GM12878 (cell line): ENCODE results near the gene GMIP. TPM values are rescaled to one million over a fixed set of nuclear protein-coding genes. Genes with fewer than 3 reads are reported as not detected.
"Not testable (repeated sequence)": the region's sequence is repeated elsewhere in the genome, so short reads cannot be mapped to it uniquely, and the experiment has no call there.

ENCODE experiments used
- ATAC-seq: fragments of 200-7000 bp; cut with Tn5 transposase; 3 replicates; pipeline ENCODE4 v1.9.1; 2020; ENCODE audit warnings: mild to moderate bottlenecking, moderate library complexity
- BruUV-seq: library from RNA; stranded (reverse); fragments of 400-500 nt; replicated peaks from 2 replicates; lab custom pipeline; 2021; lab: Mats Ljungman, UMichigan
- CTCF ChIA-PET: fragments of 300-600 bp; sonication (Branson Sonifier 250); formaldehyde crosslinking; extraction: SDS; loops from one replicate; lab custom pipeline; 2021; ENCODE audit warnings: inconsistent platforms; lab: Yijun Ruan, JAX
- POLR2A ChIA-PET: fragments of 350-600 bp; formaldehyde crosslinking; extraction: SDS; loops from one replicate; lab custom pipeline; 2021; ENCODE audit warnings: inconsistent platforms; lab: Charles Lee
- RAD21 ChIA-PET: fragments of 300-600 bp; sonication (Branson Sonifier 250); formaldehyde crosslinking; loops from one replicate; lab custom pipeline; 2023; ENCODE audit warnings: antibody characterized with exemption; ENCODE audit not compliant: unreplicated experiment; lab: Charles Lee
- SMC1A ChIA-PET: fragments of 300-600 bp; sonication (Branson Sonifier 250); formaldehyde crosslinking; loops from one replicate; lab custom pipeline; 2023; ENCODE audit not compliant: unreplicated experiment, uncharacterized antibody; lab: Charles Lee
- DNase-seq: peaks from one replicate; pipeline ENCODE4 v3.0.0-alpha.2; 2011; ENCODE audit warnings: low read depth, low spot score
- FAIRE-seq: peaks from 3 replicates; lab custom pipeline; 2011; peaks lifted over from hg19 to GRCh38; lab: Jason Lieb, UNC
- H2AFZ ChIP-seq: 2 replicates; pipeline ENCODE4 v1.6.0; 2011; ENCODE audit warnings: low read depth, low read length, control low read depth; ENCODE audit not compliant: control insufficient read depth
- H3K27ac ChIP-seq: 2 replicates; pipeline ENCODE4 v1.5.1; 2011; ENCODE audit warnings: control low read depth; ENCODE audit not compliant: control insufficient read depth, insufficient read depth
- H3K27me3 ChIP-seq, 2 experiments: replicated peaks in 1 of 2; 2 replicates each; pipeline versions ENCODE4 v1.6.0 to v1.6.1; 2011; ENCODE audit warnings: low read length in 1 of 2; ENCODE audit not compliant: control insufficient read depth in 2 of 2, insufficient read depth in 2 of 2
- H3K36me3 ChIP-seq, 2 experiments: 2 replicates each; pipeline ENCODE4 v1.5.1; 2011; ENCODE audit warnings: low read length in 1 of 2; ENCODE audit not compliant: control insufficient read depth in 2 of 2, insufficient read depth in 2 of 2
- H3K4me1 ChIP-seq: 2 replicates; pipeline ENCODE4 v1.6.1; 2011; ENCODE audit warnings: mild to moderate bottlenecking, low read length, moderate library complexity, mixed read lengths; ENCODE audit not compliant: control insufficient read depth, insufficient read depth
- H3K4me2 ChIP-seq: 2 replicates; pipeline ENCODE4 v1.6.0; 2011; ENCODE audit warnings: control low read depth; ENCODE audit not compliant: control insufficient read depth, insufficient read depth
- H3K4me3 ChIP-seq: fragments of 200-600 bp; sonication (generic); 2 replicates; pipeline ENCODE4 v1.5.1; 2016
- H3K79me2 ChIP-seq: 2 replicates; pipeline ENCODE4 v1.6.0; 2011; ENCODE audit warnings: low read length; ENCODE audit not compliant: control insufficient read depth, insufficient read depth
- H3K9ac ChIP-seq: 2 replicates; pipeline ENCODE4 v1.8.0; 2011; ENCODE audit warnings: low read length, control low read depth, mixed read lengths; ENCODE audit not compliant: control insufficient read depth, insufficient read depth
- H3K9me3 ChIP-seq: replicated peaks from 3 replicates; pipeline ENCODE4 v1.5.1; 2011; ENCODE audit warnings: mild to moderate bottlenecking, low read length; ENCODE audit not compliant: control insufficient read depth, insufficient read depth
- H4K20me1 ChIP-seq: 2 replicates; pipeline ENCODE4 v1.6.0; 2011; ENCODE audit not compliant: control insufficient read depth, insufficient read depth
- FOXM1 ChIP-seq: IDR thresholded peaks from 2 replicates; pipeline ENCODE4 v1.6.1; 2012; ENCODE audit warnings: low read depth, mild to moderate bottlenecking, inconsistent platforms, low read length, moderate library complexity
- NBN ChIP-seq: fragments of 450-650 bp; IDR thresholded peaks from 2 replicates; pipeline ENCODE4 v1.6.1; 2016
- ZBED1 ChIP-seq: IDR thresholded peaks from 2 replicates; pipeline ENCODE4 v1.6.1; 2016; ENCODE audit warnings: borderline replicate concordance
- WGBS: methylation state at CpG from one replicate; pipeline ENCODE4 v1.1.6; 2016; ENCODE audit warnings: low lambda C conversion rate; ENCODE audit not compliant: insufficient replicate concordance, insufficient coverage; ENCODE audit errors: missing lambda C conversion rate; 5-methylcytosine and 5-hydroxymethylcytosine counted together
- in situ Hi-C: fragments of 300-500 bp; cut with MboI; formaldehyde crosslinking; loops from 9 replicates; pipeline ENCODE4 v1.14.3; 2018; ENCODE audit warnings: mixed read lengths
- intact Hi-C: fragments of 100-400 bp; cut with micrococcal nuclease; formaldehyde crosslinking; loops from one replicate; pipeline ENCODE4 v1.14.2; 2022; ENCODE audit not compliant: unreplicated experiment
- polyA plus RNA-seq, 11 experiments: library from polyadenylated mRNA; depleted of rRNA in 4 of 11; unstranded in 6 of 11; stranded (reverse) in 5 of 11; fragments of >200 nt; fragmentation: Nextera tagmentation in 4 of 11; fragmentation: Illumina TruSeq in 1 of 11; extraction: Ambion mirVana in 4 of 11; extraction: Trizol in 1 of 11; gene quantifications; 1 replicate in 1 of 11; 2 replicates in 10 of 11; pipeline versions ENCODE4 v1.2.1 to v1.2.3, GENCODE V29; 2011 to 2016; ENCODE audit warnings: inconsistent platforms in 2 of 11, missing spikeins in 2 of 11, low read depth in 1 of 11
- total RNA-seq, 4 experiments: library from RNA; depleted of rRNA in 3 of 4; stranded (reverse); fragments of >200 nt in 3 of 4; fragmentation: Illumina TruSeq in 1 of 4; extraction: Trizol in 1 of 4; gene quantifications; 2 replicates each; pipeline versions ENCODE4 v1.2.1 to v1.2.3, GENCODE V29; 2013 to 2021
- TF ChIP-seq, protein P1 (sequence below): IDR thresholded peaks from 2 replicates; pipeline ENCODE4 v1.6.1; 2011; ENCODE audit warnings: borderline replicate concordance, low read depth, mild to moderate bottlenecking, moderate library complexity, mixed read lengths, low read length; ENCODE audit not compliant: insufficient read depth; ENCODE audit errors: extremely low read length
- TF ChIP-seq, protein P2 (sequence below): fragments of 450-650 bp; IDR thresholded peaks from 2 replicates; pipeline ENCODE4 v1.6.1; 2016; ENCODE audit warnings: mild to moderate bottlenecking
- TF ChIP-seq, protein P3 (sequence below): fragments of 450-650 bp; IDR thresholded peaks from 2 replicates; pipeline ENCODE4 v1.6.1; 2018; ENCODE audit warnings: mild to moderate bottlenecking, low read depth, moderate library complexity; ENCODE audit not compliant: partially characterized antibody

GMIP gene
- total and polyA plus RNA-seq, 10 of the 15 experiments (the other 5 are each of a cell fraction or from before 2014, with no cell fraction given) = 1.5 to 63.5 (median 22.3) TPM

DNA sequence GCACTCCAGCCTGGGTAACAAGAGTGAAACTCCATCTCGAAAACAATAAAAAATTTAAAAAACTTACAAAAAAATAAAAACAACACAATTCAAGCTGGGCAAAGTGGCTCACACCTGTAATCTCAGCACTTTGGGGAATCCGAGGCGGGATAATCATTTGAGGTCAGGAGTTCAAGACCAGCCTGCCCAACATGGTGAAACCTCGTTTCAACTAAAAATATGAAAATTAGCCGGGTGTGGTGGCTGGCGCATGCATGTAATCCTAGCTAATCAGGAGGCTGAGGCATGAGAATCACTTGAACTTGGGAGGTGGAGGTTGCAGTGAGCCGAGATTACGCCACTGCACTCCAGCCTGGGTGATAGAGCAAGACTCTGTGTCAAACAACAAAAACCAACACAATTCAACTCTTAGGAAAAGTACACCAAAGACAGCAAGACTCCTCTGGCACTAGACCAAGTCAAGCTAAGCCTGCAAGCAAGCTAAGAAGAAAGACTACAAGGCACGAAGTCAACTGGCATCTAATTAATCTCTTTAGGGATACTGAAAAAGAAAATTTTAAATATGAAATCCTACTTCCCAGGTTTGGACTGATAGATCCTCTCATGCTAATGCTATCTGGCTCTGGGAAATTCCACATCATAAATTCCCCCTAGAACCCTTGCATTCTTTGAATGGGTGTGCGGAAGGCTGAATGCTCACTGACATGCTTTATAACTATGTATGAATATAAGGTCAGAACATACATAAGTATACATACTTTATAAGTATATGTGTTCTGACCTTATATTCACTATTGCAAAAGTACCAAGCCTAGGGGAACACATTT lies 32.9 kb downstream of the GMIP start:
- ChIA-PET CTCF (interaction anchor here (2.0 kb wide), 1 partner anchor 56 kb away, joined by 6 read pairs; no protein-coding TSS in a partner anchor), RAD21 (interaction anchor here (1.2 kb wide), 1 partner anchor 20 kb away, joined by 3 read pairs; no protein-coding TSS in a partner anchor), SMC1A (interaction anchor here (1.0 kb wide), 1 partner anchor 9 kb away, joined by 3 read pairs; no protein-coding TSS in a partner anchor), POLR2A (interaction anchor here (1.2 to 1.8 kb wide), 2 partner anchors 13 to 18 kb away, joined by 3 to 10 read pairs; partner anchors contain the start of gene LPAR2)
- no peak overlapping the region for H3K9ac ChIP-seq
- WGBS = 89% methylated on average over 10 of the region's 10 CpGs
- DNase-seq (no peak), FAIRE-seq (no peak), ATAC-seq (no peak)
- H3K4me1 ChIP-seq = peaks cover 3% of the 10 kb centered on the region; the same call in 1 of the 2 replicates
- intact Hi-C loops (no loop called here), in situ Hi-C loops (no loop called here)
- H3K4me2 ChIP-seq = no peak overlapping the region
- no peaks in the 10 kb centered on the region for H3K9me3 ChIP-seq
- H3K36me3 ChIP-seq = peaks cover 0 to 3% of the 10 kb centered on the region in 2 experiments; a peak in 2 of 4 replicates
- H3K4me3 ChIP-seq = no peak overlapping the region
- H3K27ac ChIP-seq = no peak overlapping the region
- H2AFZ ChIP-seq = no peak overlapping the region
- TF ChIP-seq FOXM1 = no peak
- no peak for TF ChIP-seq ZBED1
- TF ChIP-seq, protein P1, sequence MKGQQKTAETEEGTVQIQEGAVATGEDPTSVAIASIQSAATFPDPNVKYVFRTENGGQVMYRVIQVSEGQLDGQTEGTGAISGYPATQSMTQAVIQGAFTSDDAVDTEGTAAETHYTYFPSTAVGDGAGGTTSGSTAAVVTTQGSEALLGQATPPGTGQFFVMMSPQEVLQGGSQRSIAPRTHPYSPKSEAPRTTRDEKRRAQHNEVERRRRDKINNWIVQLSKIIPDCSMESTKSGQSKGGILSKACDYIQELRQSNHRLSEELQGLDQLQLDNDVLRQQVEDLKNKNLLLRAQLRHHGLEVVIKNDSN = no peak
- no peak for TF ChIP-seq NBN
- TF ChIP-seq, protein P2, sequence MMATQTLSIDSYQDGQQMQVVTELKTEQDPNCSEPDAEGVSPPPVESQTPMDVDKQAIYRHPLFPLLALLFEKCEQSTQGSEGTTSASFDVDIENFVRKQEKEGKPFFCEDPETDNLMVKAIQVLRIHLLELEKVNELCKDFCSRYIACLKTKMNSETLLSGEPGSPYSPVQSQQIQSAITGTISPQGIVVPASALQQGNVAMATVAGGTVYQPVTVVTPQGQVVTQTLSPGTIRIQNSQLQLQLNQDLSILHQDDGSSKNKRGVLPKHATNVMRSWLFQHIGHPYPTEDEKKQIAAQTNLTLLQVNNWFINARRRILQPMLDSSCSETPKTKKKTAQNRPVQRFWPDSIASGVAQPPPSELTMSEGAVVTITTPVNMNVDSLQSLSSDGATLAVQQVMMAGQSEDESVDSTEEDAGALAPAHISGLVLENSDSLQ = no peak
- TF ChIP-seq, protein P3, sequence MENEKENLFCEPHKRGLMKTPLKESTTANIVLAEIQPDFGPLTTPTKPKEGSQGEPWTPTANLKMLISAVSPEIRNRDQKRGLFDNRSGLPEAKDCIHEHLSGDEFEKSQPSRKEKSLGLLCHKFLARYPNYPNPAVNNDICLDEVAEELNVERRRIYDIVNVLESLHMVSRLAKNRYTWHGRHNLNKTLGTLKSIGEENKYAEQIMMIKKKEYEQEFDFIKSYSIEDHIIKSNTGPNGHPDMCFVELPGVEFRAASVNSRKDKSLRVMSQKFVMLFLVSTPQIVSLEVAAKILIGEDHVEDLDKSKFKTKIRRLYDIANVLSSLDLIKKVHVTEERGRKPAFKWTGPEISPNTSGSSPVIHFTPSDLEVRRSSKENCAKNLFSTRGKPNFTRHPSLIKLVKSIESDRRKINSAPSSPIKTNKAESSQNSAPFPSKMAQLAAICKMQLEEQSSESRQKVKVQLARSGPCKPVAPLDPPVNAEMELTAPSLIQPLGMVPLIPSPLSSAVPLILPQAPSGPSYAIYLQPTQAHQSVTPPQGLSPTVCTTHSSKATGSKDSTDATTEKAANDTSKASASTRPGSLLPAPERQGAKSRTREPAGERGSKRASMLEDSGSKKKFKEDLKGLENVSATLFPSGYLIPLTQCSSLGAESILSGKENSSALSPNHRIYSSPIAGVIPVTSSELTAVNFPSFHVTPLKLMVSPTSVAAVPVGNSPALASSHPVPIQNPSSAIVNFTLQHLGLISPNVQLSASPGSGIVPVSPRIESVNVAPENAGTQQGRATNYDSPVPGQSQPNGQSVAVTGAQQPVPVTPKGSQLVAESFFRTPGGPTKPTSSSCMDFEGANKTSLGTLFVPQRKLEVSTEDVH = no peak
- H4K20me1 ChIP-seq = no peaks in the 10 kb centered on the region
- no TSS peak for BruUV-seq
- no peaks in the 10 kb centered on the region; the same call in 1 of the 2 replicates for H3K79me2 ChIP-seq
- H3K27me3 ChIP-seq = no peaks in the 10 kb centered on the region

DNA sequence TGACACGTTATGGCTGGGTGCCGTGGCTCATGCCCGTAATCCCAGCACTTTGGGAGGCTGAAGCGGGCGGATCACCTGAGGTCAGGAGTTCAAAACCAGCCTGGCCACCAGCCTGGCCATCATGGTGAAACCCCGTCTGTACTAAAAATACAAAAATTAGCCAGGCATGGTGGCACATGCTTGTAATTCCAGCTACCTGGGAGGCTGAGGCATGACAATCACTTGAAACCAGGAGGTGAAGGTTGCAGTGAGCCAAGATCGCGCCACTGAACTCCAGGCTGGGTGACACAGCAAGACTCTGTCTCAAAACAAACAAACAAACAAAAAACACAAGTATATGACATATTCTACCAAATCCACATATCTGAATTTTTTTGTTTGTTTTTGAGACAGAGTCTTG lies 36.8 kb downstream of the GMIP start:
- DNase-seq, H4K20me1 ChIP-seq, H3K9me3 ChIP-seq, H3K36me3 ChIP-seq, intact Hi-C loops, H2AFZ ChIP-seq, H3K27me3 ChIP-seq, H3K79me2 ChIP-seq, H3K27ac ChIP-seq, FAIRE-seq, H3K4me3 ChIP-seq, BruUV-seq, H3K9ac ChIP-seq, ATAC-seq, in situ Hi-C loops, H3K4me2 ChIP-seq, RAD21 ChIA-PET, H3K4me1 ChIP-seq: not testable (repeated sequence)
- WGBS = 93% methylated on average over 8 of the region's 8 CpGs
- POLR2A ChIA-PET = interaction anchor here (0.8 to 1.0 kb wide), 2 partner anchors 10 to 59 kb away, joined by 3 read pairs; no protein-coding TSS in a partner anchor
- SMC1A ChIA-PET = interaction anchor here (1.5 kb wide), 1 partner anchor 15 kb away, joined by 8 read pairs; no protein-coding TSS in a partner anchor
- CTCF ChIA-PET = interaction anchor here (1.2 to 2.2 kb wide), 4 partner anchors 9 to 74 kb away, joined by 3 to 7 read pairs (median 4); no protein-coding TSS in a partner anchor
